Ectodermal cell (in vitro differentiated cells): ENCODE measurements around the gene PEAR1.
"Not testable (repeated sequence)": the region's sequence is repeated elsewhere in the genome, so short reads cannot be mapped to it uniquely, and the experiment has no call there.

ENCODE experiments used
- H3K27ac ChIP-seq: 2 replicates; pipeline ENCODE4 v1.7.0; 2013; ENCODE audit warnings: mild to moderate bottlenecking, low read depth, low read length; ENCODE audit not compliant: insufficient read depth, poor library complexity, severe bottlenecking
- H3K27me3 ChIP-seq: 2 replicates; pipeline ENCODE4 v1.7.0; 2013; ENCODE audit warnings: mild to moderate bottlenecking, low read length; ENCODE audit not compliant: insufficient read depth, control insufficient read depth, poor library complexity, severe bottlenecking
- H3K36me3 ChIP-seq: one replicate; pipeline ENCODE4 v1.7.0; 2013; ENCODE audit warnings: low read length; ENCODE audit not compliant: control insufficient read depth, insufficient read depth
- H3K4me1 ChIP-seq: one replicate; pipeline ENCODE4 v1.7.0; 2013; ENCODE audit warnings: low read length; ENCODE audit not compliant: control insufficient read depth, insufficient read depth
- H3K4me3 ChIP-seq: 2 replicates; pipeline ENCODE4 v1.7.0; 2013; ENCODE audit warnings: low read depth, low read length, control low read depth; ENCODE audit not compliant: insufficient read depth
- H3K9me3 ChIP-seq: 2 replicates; pipeline ENCODE4 v1.7.0; 2013; ENCODE audit warnings: mild to moderate bottlenecking, low read length, moderate library complexity; ENCODE audit not compliant: control insufficient read depth
- WGBS, 2 experiments: methylation state at CpG; one replicate each; pipeline ENCODE4 v1.1.7; 2013; ENCODE audit warnings: missing lambda C conversion rate in 2 of 2; 5-methylcytosine and 5-hydroxymethylcytosine counted together

The PEAR1 gene

GRCh38 chr1:156920233-156921052, 26.9 kb downstream of the PEAR1 start, which contains the start of gene LRRC71:
LRRC71 (plus strand) TSS chr1:156920632; CDS start chr1:156920804, 172 bp downstream.
- H3K36me3 ChIP-seq = no peaks in the 10 kb centered on the region
- peaks cover 10% of the 10 kb centered on the region for H3K4me1 ChIP-seq
- no peaks in the 10 kb centered on the region for H3K9me3 ChIP-seq
- peaks cover 75% of the 10 kb centered on the region for H3K27me3 ChIP-seq
- no peak within 1 kb of the TSS for H3K27ac ChIP-seq
- WGBS, 2 experiments = 4% methylated on average over 71 of the region's 71 CpGs
- peak within 1 kb of the TSS; percentile 14 for H3K4me3 ChIP-seq

GRCh38 chr1:156921053-156921529, 27.6 kb downstream of the PEAR1 start:
- no peak overlapping the region for H3K4me3 ChIP-seq
- no peak overlapping the region for H3K27ac ChIP-seq
- H3K4me1 ChIP-seq = peaks cover 10% of the 10 kb centered on the region
- 56 to 60% methylated on average over 7 of the region's 7 CpGs for WGBS, 2 experiments
- H3K9me3 ChIP-seq = no peaks in the 10 kb centered on the region
- H3K36me3 ChIP-seq = no peaks in the 10 kb centered on the region
- peaks cover 82% of the 10 kb centered on the region for H3K27me3 ChIP-seq

DNA sequence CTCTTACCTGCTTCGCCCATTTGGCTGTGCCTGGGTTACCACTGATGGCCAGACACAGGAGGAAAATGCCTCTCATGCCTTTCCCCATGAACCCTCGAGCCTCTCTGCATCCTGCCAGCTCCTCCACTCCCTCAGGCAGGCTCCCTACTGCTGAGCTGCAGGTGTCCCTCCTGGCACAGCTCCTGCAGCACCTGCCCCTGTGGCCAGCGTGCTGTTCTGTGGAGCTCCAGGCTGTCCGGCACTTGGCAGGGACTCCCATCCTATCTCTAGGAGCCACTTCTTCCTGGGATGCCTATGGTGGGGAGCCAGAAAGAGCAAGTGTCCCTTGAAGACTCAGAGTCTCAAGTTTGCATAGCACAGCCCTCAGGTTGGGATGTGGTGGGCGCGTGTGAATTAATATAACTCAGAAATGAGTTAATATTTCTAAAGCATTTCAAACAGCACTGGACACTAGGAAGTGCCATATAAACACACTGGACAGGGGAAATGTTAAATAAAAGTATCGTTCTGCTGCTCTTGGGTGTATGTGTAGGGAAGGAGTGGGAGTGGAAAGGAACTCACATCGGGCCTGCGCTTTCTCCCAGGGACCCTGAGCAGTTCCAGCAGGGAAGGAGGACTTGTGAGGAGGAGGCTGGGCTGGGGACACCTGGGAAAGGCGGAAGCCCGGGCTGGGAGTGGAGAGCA, 29.6 kb downstream of the PEAR1 start:
- H3K4me1 ChIP-seq = peaks cover 10% of the 10 kb centered on the region
- H3K4me3 ChIP-seq = peak overlapping the region; percentile 4
- no peak overlapping the region for H3K27ac ChIP-seq
- peaks cover 100% of the 10 kb centered on the region for H3K27me3 ChIP-seq
- no peaks in the 10 kb centered on the region for H3K36me3 ChIP-seq
- 9 to 11% methylated on average over 9 to 11 of the region's 11 CpGs for WGBS, 2 experiments
- no peaks in the 10 kb centered on the region for H3K9me3 ChIP-seq

DNA sequence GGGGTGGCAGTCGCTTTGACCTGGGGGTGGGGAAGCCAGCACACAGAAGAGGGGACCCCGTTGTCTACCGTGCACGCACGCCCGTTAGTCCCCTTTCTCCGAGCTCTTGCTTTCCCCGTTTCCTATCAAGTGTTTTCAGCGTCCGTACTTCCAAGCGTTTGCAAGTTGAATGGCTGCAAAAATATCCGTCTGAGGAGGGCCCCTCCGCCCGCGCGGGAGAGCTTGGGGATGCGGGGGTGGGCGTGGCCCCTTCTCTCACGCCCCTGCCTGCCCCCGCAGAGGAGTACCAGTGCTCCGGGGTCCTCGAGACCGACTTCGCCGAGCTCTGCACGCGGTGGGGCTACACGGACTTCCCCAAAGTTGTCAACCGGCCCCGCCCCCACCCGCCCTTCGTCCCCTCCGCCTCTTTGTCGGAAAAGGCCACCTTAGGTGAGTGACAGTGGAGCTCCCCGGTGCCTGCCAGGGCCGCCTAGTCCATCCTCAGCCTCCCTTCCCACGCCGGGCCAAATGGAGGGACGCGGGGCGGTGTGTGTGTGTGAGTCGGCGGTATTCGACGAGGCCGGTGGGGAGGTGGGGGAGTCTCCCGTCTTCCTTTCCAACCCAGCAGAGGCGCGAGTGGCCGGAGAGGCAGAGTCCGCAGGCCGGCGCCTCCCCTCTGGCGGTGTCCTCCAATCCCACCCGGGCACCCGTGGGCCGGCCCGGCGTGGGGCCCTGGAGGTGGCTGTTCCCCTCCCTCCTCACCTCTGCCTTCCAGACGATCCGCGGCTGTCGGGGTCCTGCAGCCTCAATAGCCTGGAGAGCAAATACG, 30.4 kb downstream of the PEAR1 start:
- WGBS, 2 experiments = 1% methylated on average over 63 of the region's 64 CpGs
- H3K36me3 ChIP-seq = no peaks in the 10 kb centered on the region
- H3K4me3 ChIP-seq = peak overlapping the region; percentile 4
- peaks cover 100% of the 10 kb centered on the region for H3K27me3 ChIP-seq
- H3K9me3 ChIP-seq = no peaks in the 10 kb centered on the region
- H3K4me1 ChIP-seq = peaks cover 10% of the 10 kb centered on the region
- H3K27ac ChIP-seq = no peak overlapping the region

DNA sequence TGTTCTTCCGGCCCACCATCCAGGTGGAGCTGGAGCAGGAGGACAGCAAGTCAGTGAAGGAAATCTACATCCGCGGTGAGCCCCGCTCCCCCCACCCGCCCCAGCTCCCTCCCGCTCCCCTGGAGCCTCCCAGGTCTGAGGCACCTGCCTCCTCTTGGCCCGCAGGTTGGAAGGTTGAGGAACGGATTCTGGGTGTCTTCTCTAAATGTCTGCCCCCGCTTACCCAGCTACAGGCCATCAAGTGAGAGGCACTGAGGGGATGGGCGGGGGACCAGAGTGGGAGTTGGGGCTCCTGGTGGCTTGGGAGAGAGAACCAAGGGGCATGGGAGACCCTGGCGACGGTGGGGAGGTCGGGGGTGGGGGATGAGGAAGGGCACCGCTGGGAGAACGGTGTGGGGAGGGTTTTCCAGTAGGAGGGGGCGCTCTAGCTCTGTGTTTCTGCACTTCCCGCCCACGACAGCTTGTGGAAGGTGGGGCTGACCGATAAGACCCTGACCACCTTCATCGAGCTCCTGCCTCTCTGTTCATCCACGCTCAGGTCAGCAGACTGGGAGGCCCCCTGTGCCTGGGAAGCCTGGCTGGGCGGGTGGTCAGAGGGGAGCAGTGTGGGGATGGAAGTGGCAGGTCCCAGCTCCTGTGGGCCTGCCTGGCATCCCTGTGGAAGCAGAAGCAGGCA, 31.1 kb downstream of the PEAR1 start:
- H3K27ac ChIP-seq = no peak overlapping the region
- no peaks in the 10 kb centered on the region for H3K36me3 ChIP-seq
- H3K27me3 ChIP-seq = peaks cover 100% of the 10 kb centered on the region
- H3K4me1 ChIP-seq = peaks cover 10% of the 10 kb centered on the region
- H3K4me3 ChIP-seq = no peak overlapping the region
- WGBS, 2 experiments = 15 to 17% methylated on average over 22 of the region's 22 CpGs
- H3K9me3 ChIP-seq = no peaks in the 10 kb centered on the region

GRCh38 chr1:156925154-156926010, 31.9 kb downstream of the PEAR1 start:
- H3K4me3 ChIP-seq = no peak overlapping the region
- H3K9me3 ChIP-seq = no peaks in the 10 kb centered on the region
- peaks cover 10% of the 10 kb centered on the region for H3K4me1 ChIP-seq
- H3K36me3 ChIP-seq = no peaks in the 10 kb centered on the region
- 75 to 76% methylated on average over 5 of the region's 5 CpGs for WGBS, 2 experiments
- peaks cover 94% of the 10 kb centered on the region for H3K27me3 ChIP-seq
- no peak overlapping the region for H3K27ac ChIP-seq

DNA sequence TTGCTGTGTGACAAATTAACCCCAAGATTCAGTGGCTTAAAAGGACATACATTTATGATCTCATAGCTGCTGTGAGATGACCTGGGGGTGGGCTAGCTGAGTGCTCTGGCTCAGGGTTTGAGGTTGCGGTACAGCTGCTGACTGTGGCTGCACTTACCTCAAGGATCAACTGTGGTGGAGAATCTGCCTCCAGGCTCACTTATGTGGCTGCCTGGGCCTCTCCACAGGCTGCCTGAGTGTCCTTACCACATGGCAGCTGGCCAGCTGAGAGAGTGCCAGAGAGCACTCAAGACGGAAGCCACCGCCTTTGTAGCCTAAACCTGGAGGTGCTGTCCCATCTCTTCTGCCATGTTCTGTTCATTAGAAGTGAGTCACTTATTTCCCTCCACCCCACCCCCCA, 32.7 kb downstream of the PEAR1 start:
- Histone ChIP-seq H3K27ac (no peak overlapping the region), H3K4me1 (peaks cover 10% of the 10 kb centered on the region), H3K36me3 (no peaks in the 10 kb centered on the region), H3K4me3 (no peak overlapping the region), H3K9me3 (no peaks in the 10 kb centered on the region), H3K27me3 (peaks cover 87% of the 10 kb centered on the region)
- 66 to 71% methylated on average over 3 of the region's 3 CpGs for WGBS, 2 experiments

DNA sequence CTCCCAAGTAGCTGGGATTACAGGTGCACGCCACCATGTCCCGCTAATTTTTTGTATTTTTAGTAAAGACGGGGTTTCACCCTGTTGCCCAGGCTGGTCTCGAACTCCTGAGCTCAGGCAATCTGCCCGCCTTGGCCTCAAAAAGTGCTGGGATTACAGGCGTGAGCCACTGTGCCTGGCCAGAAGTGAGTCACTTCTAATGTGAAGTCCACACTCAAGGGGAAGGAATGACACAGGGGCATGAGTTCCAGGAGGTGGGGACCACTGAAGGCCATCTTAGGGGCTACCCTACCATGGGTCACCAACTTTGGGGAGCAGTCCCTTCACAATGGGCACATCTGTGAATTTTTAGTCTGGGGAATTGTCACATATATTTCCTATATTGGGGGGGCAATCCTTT, 33.2 kb downstream of the PEAR1 start:
- 81 to 84% methylated on average over 6 of the region's 6 CpGs for WGBS, 2 experiments
- H3K27me3 ChIP-seq = peaks cover 81% of the 10 kb centered on the region
- H3K36me3 ChIP-seq, H3K4me1 ChIP-seq, H3K27ac ChIP-seq, H3K9me3 ChIP-seq, H3K4me3 ChIP-seq: not testable (repeated sequence)
